Islet of Langerhans (tissue), 1 donor: ENCODE measurements around the gene VAMP3.
"Not testable (repeated sequence)": the region's sequence is repeated elsewhere in the genome, so short reads cannot be mapped to it uniquely, and the experiment has no call there.

Experiments
- FAIRE-seq: peaks from one replicate; lab custom pipeline; 2011; peaks lifted over from hg19 to GRCh38; lab: Jason Lieb, UNC

VAMP3 gene

DNA sequence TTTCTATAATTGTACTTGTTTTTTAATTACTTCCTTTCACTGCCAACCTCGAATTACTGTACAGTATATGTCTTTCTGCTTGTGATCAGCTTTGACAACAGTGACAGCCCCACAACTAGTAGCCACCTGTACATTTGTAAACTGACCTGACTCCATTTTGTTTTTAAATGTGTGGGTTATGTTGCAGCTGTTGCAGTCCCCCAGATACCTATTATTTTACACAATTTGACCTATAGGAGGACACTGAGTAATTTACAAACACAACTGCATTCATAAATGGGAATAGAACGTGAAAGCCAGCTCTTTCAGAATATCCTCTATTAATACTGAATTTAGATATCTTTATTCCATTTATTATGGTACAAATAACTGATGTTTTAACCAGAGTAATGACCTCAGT, 2.5 kb upstream of the VAMP3 start:
- no peak for FAIRE-seq

- FAIRE-seq = no peak
Measured at GRCh38 chr1:7769673-7770412, 1.3 kb upstream of the VAMP3 start.

- no peak for FAIRE-seq
Measured at GRCh38 chr1:7770669-7770996, 463 bp upstream of the VAMP3 start.

DNA sequence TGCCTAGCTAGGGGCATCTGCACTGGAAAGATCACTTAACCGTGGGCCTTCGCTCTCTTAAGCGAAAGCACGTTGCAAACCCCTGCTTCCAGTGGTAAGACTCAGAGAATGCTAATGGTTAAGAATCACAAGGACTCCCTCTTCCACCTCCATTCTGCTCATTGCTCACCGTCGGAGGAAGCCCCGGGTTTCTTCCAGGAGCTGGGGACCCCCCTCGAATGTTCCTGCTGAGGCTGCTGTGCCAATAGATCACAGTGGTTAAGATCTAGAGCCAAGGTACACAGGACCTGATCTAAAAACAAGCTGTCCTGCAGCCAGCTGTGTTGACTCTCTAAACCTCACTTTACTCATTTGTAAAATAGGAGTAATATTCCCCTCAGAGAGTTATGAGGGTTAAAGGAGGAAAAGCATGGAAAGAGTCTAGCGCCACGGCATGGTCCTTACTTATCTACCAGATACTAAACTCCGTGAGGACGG, 765 bp downstream of the VAMP3 start:
- no peak for FAIRE-seq

- FAIRE-seq = no peak
Measured at GRCh38 chr1:7777591-7777990, 6.5 kb downstream of the VAMP3 start.

GRCh38 chr1:7778133-7778628, 7.1 kb downstream of the VAMP3 start:
- no peak for FAIRE-seq

- FAIRE-seq = no peak
Measured at GRCh38 chr1:7780976-7781375, 9.9 kb downstream of the VAMP3 start.

DNA sequence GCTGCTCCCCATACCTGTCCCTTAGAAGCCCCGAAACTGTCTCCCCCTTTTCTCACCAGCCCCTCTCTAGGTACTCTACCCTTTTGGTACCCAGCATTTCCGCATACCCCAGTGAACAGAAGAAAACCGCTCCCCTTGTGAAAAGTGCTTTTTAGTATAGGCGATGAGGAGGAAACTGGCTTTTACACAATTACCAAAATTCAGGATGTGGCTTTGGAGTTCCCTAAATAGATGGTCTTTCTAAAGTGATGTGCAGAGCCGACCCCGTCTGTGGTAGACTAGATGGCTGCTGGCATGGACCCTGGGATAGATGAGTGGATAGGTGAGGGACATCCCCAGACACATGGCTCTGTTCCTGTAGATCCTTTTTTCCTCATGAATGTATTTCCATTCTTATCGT, 10.4 kb downstream of the VAMP3 start:
- FAIRE-seq = no peak

DNA sequence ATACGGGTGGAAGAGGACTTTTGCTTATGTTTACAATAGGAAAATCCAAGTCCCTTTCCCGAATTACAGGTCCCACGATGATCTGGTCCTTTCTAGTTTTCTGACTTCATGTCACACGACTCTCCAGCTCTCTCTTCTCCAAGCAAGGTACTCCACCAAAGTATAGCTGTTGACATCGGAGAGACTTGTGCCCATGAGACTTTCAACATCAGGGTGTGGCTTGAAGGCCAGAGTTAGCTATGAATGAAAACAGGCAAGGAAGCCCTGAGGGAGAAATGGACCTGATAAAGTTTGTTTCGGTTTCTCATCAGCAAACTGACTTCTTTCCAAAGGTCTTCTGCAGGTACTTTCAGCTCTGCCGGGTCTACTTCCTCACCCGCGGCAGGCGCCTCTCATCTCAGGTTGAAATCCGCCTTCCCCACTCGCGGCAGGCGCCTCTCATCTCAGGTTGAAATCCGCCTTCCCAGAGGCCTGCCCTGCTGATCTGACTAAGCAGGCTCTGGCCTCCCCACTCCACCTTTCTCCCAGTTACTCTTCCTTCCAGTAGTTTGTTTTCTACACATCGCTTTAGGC, 10.9 kb downstream of the VAMP3 start:
- no peak for FAIRE-seq

DNA sequence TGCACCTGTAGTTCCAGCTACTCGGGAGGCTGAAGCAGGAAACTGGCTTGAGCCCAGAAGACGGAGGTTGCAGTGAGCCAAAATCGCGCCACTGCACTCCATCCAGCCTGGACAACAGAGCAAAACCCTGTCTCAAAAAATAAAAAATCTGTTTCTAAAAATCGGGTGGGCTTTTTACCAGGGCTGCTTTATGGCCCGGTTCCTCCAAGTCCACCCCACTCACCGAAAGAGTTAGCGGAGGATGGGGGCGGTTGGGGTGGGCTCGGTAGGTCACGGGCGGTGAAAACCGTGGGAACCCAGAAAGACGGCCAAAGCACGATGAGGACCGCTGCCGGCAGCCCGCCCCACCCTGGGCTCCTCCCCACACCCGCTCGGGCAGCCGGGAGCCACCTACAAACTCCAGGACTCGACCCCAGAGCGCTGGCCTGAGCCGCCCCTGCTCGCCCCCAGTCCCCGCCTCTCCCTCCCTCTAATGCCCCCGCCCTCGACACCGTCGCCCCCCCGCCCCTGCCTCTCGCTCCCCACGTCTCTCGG, 12.1 kb downstream of the VAMP3 start:
- FAIRE-seq = no peak

- FAIRE-seq = no peak
Measured at GRCh38 chr1:7783826-7784491, 12.9 kb downstream of the VAMP3 start, which contains the start of gene PER3. Gene PER3 (plus strand): TSS chr1:7784291. CDS start chr1:7784878, 587 bp downstream.

- no peak for FAIRE-seq
Measured at GRCh38 chr1:7784492-7785071, 13.5 kb downstream of the VAMP3 start.

GRCh38 chr1:7785108-7785507, 14.0 kb downstream of the VAMP3 start:
- no peak for FAIRE-seq

DNA sequence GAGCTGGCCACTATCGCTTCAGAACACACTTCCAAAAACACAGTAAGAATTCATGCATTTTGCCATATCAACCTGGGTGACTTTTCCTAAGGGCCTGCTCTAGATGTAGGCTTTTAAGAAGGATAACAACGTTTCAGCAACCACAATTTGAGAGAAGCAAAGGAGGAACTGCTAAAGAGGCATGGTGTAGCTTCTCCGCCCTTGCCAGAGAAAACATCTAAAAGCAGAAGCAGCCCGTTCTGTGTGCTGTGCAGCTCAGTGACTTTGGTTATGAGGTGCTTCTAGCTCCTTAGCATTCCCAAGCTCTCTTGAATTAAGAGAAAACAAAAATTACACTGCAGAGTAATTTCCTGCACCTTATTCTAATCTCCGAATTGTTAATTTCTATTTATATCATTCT, 15.7 kb downstream of the VAMP3 start:
- no peak for FAIRE-seq

DNA sequence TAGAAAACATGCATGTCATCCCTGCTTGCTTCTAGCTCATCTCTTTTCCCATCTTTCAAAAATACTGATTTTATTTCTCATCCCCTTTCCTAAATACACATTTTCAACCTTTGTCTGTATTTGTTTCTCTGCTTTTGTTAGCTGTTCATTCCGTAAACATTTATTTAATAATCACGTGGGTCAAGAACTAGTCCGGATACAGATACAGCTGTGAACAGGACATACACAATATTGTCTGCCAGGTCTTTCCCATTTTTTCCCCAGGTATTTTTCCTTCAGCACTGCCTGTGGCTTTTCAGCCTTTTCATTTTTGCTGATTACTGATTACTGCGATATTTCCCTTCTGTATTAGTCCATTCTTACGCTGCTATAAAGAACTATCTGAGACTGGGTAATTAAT, 18.7 kb downstream of the VAMP3 start:
- no peak for FAIRE-seq

- not testable (repeated sequence) for FAIRE-seq
Measured at GRCh38 chr1:7791027-7791426, 19.9 kb downstream of the VAMP3 start.

DNA sequence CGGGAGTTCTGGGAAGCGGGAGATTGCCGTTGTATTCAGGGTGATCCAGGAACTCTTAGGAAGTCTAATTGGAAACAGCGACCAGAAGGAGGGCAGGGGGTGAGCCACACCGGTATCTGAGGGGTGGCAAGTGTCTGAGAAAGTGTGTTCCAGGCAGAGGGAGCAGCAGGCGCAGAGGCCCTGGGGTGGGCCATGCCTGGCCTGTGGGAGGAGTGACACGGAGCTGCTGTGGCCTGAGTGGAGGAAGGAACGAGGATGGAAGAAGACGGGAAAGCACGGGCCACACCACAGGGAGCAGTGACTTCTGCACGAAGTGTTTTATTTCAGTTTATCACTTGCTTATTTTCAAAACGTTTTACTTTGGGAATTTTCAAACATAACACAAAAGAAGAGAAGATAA, 24.3 kb downstream of the VAMP3 start:
- FAIRE-seq = no peak

DNA sequence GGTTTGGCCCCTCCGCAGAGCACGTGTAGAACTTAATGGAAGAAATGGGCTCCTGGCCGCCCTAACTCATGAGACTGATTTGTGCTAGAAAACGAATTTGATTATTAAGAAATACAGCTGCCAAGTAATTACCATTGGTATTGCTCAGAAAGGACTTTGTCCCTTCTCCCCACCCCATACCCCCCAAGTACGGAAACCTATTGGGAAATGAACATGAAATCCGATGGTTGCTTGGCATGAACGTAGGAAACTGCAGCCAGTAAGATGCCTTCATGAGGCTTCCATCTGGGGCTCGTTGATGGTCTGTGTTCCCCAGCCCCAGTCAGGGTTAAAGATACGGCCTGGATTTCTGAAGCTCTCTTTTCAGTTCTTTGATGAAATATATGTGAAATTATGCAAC, 34.4 kb downstream of the VAMP3 start:
- no peak for FAIRE-seq

GRCh38 chr1:7808253-7808844, 37.3 kb downstream of the VAMP3 start:
- no peak for FAIRE-seq

- no peak for FAIRE-seq
Measured at GRCh38 chr1:7809742-7810141, 38.6 kb downstream of the VAMP3 start.

DNA sequence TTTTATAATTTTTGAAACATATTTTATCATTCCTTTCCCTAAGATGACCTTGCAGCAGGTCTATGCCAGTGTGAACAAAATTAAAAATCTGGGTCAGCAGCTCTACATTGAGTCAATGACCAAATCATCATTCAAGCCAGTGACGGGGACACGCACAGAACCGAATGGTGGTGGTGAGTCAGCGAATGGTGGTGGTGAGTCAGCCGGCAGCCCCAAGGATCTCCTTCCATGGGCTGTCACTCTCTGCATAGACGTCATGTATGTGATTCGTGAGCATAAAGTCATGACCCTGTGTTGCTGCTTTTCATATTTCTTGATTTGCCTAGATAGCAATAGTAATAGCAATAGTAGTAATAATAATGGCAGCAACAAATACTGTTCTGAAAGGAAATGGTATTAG, 39.3 kb downstream of the VAMP3 start:
- FAIRE-seq = no peak

DNA sequence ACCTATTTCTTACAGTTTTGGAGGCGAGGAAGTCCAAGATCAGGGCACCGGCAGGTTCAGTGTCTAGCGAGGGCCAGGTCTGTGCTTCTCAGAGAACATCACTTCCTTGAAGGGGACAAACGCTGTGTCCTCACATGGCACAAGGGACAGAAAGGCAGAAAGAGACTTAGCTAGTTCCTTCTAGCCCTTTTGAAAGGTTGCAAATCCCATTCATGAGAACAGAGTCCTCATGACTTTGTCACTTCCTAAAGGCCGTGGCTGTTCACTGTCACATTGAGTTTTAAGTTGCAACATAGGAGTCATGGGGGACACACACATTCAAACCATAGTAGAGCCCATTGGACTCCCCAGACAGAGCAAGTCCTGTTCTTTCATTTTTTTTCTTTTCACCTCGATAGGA, 40.4 kb downstream of the VAMP3 start:
- FAIRE-seq = no peak
